Measurements from ENCODE around the gene ANKS1A. TPM values are rescaled to one million over a fixed set of nuclear protein-coding genes. Genes with fewer than 3 reads are reported as not detected.

ANKS1A gene
- total RNA-seq, 1 experiment from 2014 or later, result 24.0 TPM

DNA sequence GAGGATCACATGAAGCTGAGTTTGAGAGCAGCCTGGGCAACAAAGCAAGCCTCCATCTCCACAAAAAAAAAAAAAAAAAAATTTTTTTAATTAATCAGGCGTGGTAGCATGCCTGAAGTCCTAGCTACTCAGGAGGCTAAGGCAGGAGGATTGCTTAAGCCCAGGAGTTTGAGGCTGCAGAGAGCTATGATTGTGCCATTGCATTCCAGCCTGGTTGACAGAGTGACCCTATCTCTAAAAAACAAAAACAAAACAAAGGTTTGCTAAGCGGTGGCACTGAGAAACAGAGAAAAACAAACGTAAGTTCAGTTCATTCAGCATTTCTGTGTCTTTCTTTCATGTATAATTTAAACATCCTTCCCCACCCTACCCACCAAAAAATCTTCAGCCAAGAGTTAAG is 78.4 kb downstream of the ANKS1A start:
- Mint-ChIP-seq H3K27ac (ENCODE audit: unreplicated experiment) (no peak overlapping the region), H3K9me3 (ENCODE audit: unreplicated experiment) (no peaks in the 10 kb centered on the region), H3K4me1 (ENCODE audit: low read depth, unreplicated experiment) (no peaks in the 10 kb centered on the region), H3K4me3 (ENCODE audit: unreplicated experiment) (no peak overlapping the region), H3K36me3 (ENCODE audit: insufficient read depth, unreplicated experiment) (peaks cover 13% of the 10 kb centered on the region), H3K27me3 (ENCODE audit: insufficient read depth, unreplicated experiment) (no peaks in the 10 kb centered on the region)
- Histone ChIP-seq H3K4me3 (ENCODE audit: low read depth, low read length) (no peak overlapping the region), H3K36me3 (ENCODE audit: control insufficient read depth, insufficient read depth, low read length) (peaks cover 3% of the 10 kb centered on the region), H3K9me3 (no peaks in the 10 kb centered on the region), H3K4me1 (no peaks in the 10 kb centered on the region), H3K27me3 (replicated peaks; ENCODE audit: control insufficient read depth, insufficient read depth, low read length) (no peaks in the 10 kb centered on the region)
- intact Hi-C loops (cut with micrococcal nuclease; ENCODE audit: unreplicated experiment), result no loop called here
- POLR2A ChIA-PET, result interaction anchor here (0.6 to 0.7 kb wide), 2 partner anchors 218 to 448 kb away, joined by 3 to 4 read pairs; no protein-coding TSS in a partner anchor
- BruUV-seq (replicated peaks), result no TSS peak
- TF ChIP-seq, protein P1, sequence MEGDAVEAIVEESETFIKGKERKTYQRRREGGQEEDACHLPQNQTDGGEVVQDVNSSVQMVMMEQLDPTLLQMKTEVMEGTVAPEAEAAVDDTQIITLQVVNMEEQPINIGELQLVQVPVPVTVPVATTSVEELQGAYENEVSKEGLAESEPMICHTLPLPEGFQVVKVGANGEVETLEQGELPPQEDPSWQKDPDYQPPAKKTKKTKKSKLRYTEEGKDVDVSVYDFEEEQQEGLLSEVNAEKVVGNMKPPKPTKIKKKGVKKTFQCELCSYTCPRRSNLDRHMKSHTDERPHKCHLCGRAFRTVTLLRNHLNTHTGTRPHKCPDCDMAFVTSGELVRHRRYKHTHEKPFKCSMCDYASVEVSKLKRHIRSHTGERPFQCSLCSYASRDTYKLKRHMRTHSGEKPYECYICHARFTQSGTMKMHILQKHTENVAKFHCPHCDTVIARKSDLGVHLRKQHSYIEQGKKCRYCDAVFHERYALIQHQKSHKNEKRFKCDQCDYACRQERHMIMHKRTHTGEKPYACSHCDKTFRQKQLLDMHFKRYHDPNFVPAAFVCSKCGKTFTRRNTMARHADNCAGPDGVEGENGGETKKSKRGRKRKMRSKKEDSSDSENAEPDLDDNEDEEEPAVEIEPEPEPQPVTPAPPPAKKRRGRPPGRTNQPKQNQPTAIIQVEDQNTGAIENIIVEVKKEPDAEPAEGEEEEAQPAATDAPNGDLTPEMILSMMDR (IDR thresholded peaks at IDR 0.05; ENCODE audit: insufficient read depth in 1 of 2, low read depth in 1 of 2, low read length in 1 of 2, severe bottlenecking in 1 of 2, unreplicated experiment in 1 of 2), result no peak
- CTCF ChIA-PET, result no interaction called here
- no peak for DNase-seq

DNA sequence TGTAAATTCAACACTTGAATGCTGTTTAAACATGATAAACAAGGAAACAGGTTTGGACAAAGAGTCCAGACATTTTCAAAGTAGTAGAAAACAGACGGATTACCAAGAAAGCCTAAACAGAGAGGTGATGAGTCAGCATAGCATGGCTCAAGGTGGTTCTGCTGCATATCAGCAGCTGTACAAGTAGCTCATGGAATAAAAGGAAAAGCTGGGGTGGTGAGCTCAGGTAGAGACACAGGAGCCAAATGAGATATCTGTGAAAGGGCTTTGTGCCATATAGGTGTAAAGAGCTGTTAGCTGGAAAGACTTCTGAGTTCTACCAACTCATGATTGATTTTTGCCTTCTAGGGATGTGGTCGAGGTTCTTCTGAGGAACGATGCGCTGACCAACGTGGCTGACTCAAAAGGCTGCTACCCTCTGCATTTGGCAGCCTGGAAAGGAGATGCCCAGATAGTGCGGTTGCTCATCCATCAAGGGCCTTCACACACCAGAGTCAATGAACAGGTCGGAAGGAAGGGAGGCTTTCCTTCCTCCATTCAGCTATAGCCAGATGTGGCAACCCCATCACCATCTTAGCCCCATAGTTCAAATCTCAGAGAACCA is 80.7 kb downstream of the ANKS1A start:
- Mint-ChIP-seq H3K36me3 (ENCODE audit: insufficient read depth, unreplicated experiment) (peaks cover 20% of the 10 kb centered on the region), H3K27me3 (ENCODE audit: insufficient read depth, unreplicated experiment) (no peaks in the 10 kb centered on the region), H3K4me3 (ENCODE audit: unreplicated experiment) (no peak overlapping the region), H3K27ac (ENCODE audit: unreplicated experiment) (no peak overlapping the region), H3K9me3 (ENCODE audit: unreplicated experiment) (no peaks in the 10 kb centered on the region), H3K4me1 (ENCODE audit: low read depth, unreplicated experiment) (no peaks in the 10 kb centered on the region)
- Histone ChIP-seq H3K27me3 (replicated peaks; ENCODE audit: control insufficient read depth, insufficient read depth, low read length) (no peaks in the 10 kb centered on the region), H3K4me3 (ENCODE audit: low read depth, low read length) (no peak overlapping the region), H3K36me3 (ENCODE audit: control insufficient read depth, insufficient read depth, low read length) (peaks cover 3% of the 10 kb centered on the region), H3K4me1 (no peaks in the 10 kb centered on the region), H3K9me3 (no peaks in the 10 kb centered on the region)
- intact Hi-C loops (cut with micrococcal nuclease; ENCODE audit: unreplicated experiment), result no loop called here
- BruUV-seq (replicated peaks), result no TSS peak
- ChIA-PET POLR2A (no interaction called here), CTCF (no interaction called here)
- no peak for DNase-seq
- TF ChIP-seq, protein P1 (IDR thresholded peaks at IDR 0.05; ENCODE audit: insufficient read depth in 1 of 2, low read depth in 1 of 2, low read length in 1 of 2, severe bottlenecking in 1 of 2, unreplicated experiment in 1 of 2), result no peak

DNA sequence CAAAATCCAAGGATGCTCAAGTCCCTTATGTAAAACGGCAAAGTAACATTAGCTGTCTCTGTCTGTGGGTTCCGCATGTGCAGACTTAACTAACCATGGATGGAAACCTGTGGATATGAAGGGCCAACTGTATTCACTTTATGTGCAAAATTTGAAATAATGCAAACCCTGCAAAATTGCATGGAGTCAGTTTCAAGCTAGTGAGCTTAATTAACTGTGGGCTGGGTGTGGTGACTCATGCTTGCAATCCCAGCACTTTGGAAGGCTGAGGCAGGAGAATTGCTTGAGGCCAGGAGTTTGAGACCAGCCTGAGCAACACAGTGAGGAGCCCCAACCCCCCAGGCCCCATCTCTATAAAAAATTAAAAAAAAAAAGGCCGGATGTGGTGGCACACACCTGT is 81.4 kb downstream of the ANKS1A start:
- TF ChIP-seq, protein P1 (IDR thresholded peaks at IDR 0.05; ENCODE audit: insufficient read depth in 1 of 2, low read depth in 1 of 2, low read length in 1 of 2, severe bottlenecking in 1 of 2, unreplicated experiment in 1 of 2), result no peak
- H3K4me1 Mint-ChIP-seq (ENCODE audit: low read depth, unreplicated experiment), result no peaks in the 10 kb centered on the region
- no TSS peak for BruUV-seq (replicated peaks)
- no peak overlapping the region for H3K27ac Mint-ChIP-seq (ENCODE audit: unreplicated experiment)
- intact Hi-C loops (cut with micrococcal nuclease; ENCODE audit: unreplicated experiment), result no loop called here
- Histone ChIP-seq H3K9me3 (no peaks in the 10 kb centered on the region), H3K4me1 (no peaks in the 10 kb centered on the region), H3K4me3 (ENCODE audit: low read depth, low read length) (no peak overlapping the region), H3K36me3 (ENCODE audit: control insufficient read depth, insufficient read depth, low read length) (peaks cover 3% of the 10 kb centered on the region), H3K27me3 (replicated peaks; ENCODE audit: control insufficient read depth, insufficient read depth, low read length) (no peaks in the 10 kb centered on the region)
- ChIA-PET POLR2A (no interaction called here), CTCF (no interaction called here)
- H3K27me3 Mint-ChIP-seq (ENCODE audit: insufficient read depth, unreplicated experiment), result no peaks in the 10 kb centered on the region
- H3K36me3 Mint-ChIP-seq (ENCODE audit: insufficient read depth, unreplicated experiment), result peaks cover 20% of the 10 kb centered on the region
- H3K9me3 Mint-ChIP-seq (ENCODE audit: unreplicated experiment), result no peaks in the 10 kb centered on the region
- H3K4me3 Mint-ChIP-seq (ENCODE audit: unreplicated experiment), result no peak overlapping the region
- DNase-seq, result no peak
